ENCODE data around the gene PRKCB.

Gene PRKCB

GRCh38 chr16:24073321-24073720 is 237.5 kb downstream of the PRKCB start:
- Histone ChIP-seq H3K36me3 (ENCODE audit: control insufficient read depth, low read length) (no peaks in the 10 kb centered on the region), H3F3A (ENCODE audit: control insufficient read depth, insufficient read depth) (no peaks in the 10 kb centered on the region), H3K27ac (ENCODE audit: low read depth, low read length) (peak overlapping the region; percentile 56), H3K79me2 (ENCODE audit: control insufficient read depth, low read length) (no peaks in the 10 kb centered on the region), H3K4me1 (ENCODE audit: control insufficient read depth, low read length) (peaks cover 53% of the 10 kb centered on the region), H3K4me3 (ENCODE audit: low read length) (peak overlapping the region; percentile 19), H4K20me1 (ENCODE audit: control insufficient read depth, insufficient read depth, low read depth, low read length) (no peaks in the 10 kb centered on the region), H3K9me2 (replicated peaks; ENCODE audit: control insufficient read depth, low read length) (no peaks in the 10 kb centered on the region), H3K9me3 (ENCODE audit: control insufficient read depth, insufficient read depth, low read length) (no peaks in the 10 kb centered on the region), H3K4me2 (ENCODE audit: low read length) (peak overlapping the region; percentile 56), H3K27me3 (ENCODE audit: control insufficient read depth, low read length) (no peaks in the 10 kb centered on the region)
- TF ChIP-seq EZH2phosphoT487 (IDR thresholded peaks at IDR 0.05; ENCODE audit: borderline replicate concordance, low read length) (no peak), CTCF (IDR thresholded peaks at IDR 0.05; ENCODE audit: low read depth, low read length, poor library complexity, severe bottlenecking) (no peak)

GRCh38 chr16:24074574-24074973 is 238.8 kb downstream of the PRKCB start:
- H3K4me3 ChIP-seq (ENCODE audit: low read length): no peak overlapping the region
- no peaks in the 10 kb centered on the region for H3F3A ChIP-seq (ENCODE audit: control insufficient read depth, insufficient read depth)
- H3K27me3 ChIP-seq (ENCODE audit: control insufficient read depth, low read length): no peaks in the 10 kb centered on the region
- peaks cover 53% of the 10 kb centered on the region for H3K4me1 ChIP-seq (ENCODE audit: control insufficient read depth, low read length)
- H3K36me3 ChIP-seq (ENCODE audit: control insufficient read depth, low read length): no peaks in the 10 kb centered on the region
- H3K79me2 ChIP-seq (ENCODE audit: control insufficient read depth, low read length): no peaks in the 10 kb centered on the region
- H3K27ac ChIP-seq (ENCODE audit: low read depth, low read length): no peak overlapping the region
- H3K4me2 ChIP-seq (ENCODE audit: low read length): no peak overlapping the region
- no peaks in the 10 kb centered on the region for H3K9me3 ChIP-seq (ENCODE audit: control insufficient read depth, insufficient read depth, low read length)
- no peaks in the 10 kb centered on the region for H3K9me2 ChIP-seq (replicated peaks; ENCODE audit: control insufficient read depth, low read length)
- no peak for TF ChIP-seq EZH2phosphoT487 (IDR thresholded peaks at IDR 0.05; ENCODE audit: borderline replicate concordance, low read length)
- TF ChIP-seq CTCF (IDR thresholded peaks at IDR 0.05; ENCODE audit: low read depth, low read length, poor library complexity, severe bottlenecking): no peak
- H4K20me1 ChIP-seq (ENCODE audit: control insufficient read depth, insufficient read depth, low read depth, low read length): no peaks in the 10 kb centered on the region

GRCh38 chr16:24075302-24075701 is 239.5 kb downstream of the PRKCB start:
- Histone ChIP-seq H3K9me2 (replicated peaks; ENCODE audit: control insufficient read depth, low read length) (no peaks in the 10 kb centered on the region), H3K4me2 (ENCODE audit: low read length) (peak overlapping the region; percentile 53; the same call in 1 of the 2 replicates), H3K4me3 (ENCODE audit: low read length) (no peak overlapping the region), H4K20me1 (ENCODE audit: control insufficient read depth, insufficient read depth, low read depth, low read length) (no peaks in the 10 kb centered on the region), H3K27ac (ENCODE audit: low read depth, low read length) (no peak overlapping the region), H3F3A (ENCODE audit: control insufficient read depth, insufficient read depth) (no peaks in the 10 kb centered on the region), H3K79me2 (ENCODE audit: control insufficient read depth, low read length) (no peaks in the 10 kb centered on the region), H3K4me1 (ENCODE audit: control insufficient read depth, low read length) (peaks cover 53% of the 10 kb centered on the region), H3K9me3 (ENCODE audit: control insufficient read depth, insufficient read depth, low read length) (no peaks in the 10 kb centered on the region), H3K36me3 (ENCODE audit: control insufficient read depth, low read length) (no peaks in the 10 kb centered on the region), H3K27me3 (ENCODE audit: control insufficient read depth, low read length) (peaks cover 2% of the 10 kb centered on the region; the same call in 1 of the 2 replicates)
- no peak for TF ChIP-seq EZH2phosphoT487 (IDR thresholded peaks at IDR 0.05; ENCODE audit: borderline replicate concordance, low read length)
- no peak for TF ChIP-seq CTCF (IDR thresholded peaks at IDR 0.05; ENCODE audit: low read depth, low read length, poor library complexity, severe bottlenecking)
